Left renal cortex interstitium (tissue), 4 donors: ENCODE measurements around the gene GPALPP1. TPM values are rescaled to one million over a fixed set of nuclear protein-coding genes. Genes with fewer than 3 reads are reported as not detected.
"Not testable (repeated sequence)": the region's sequence is repeated elsewhere in the genome, so short reads cannot be mapped to it uniquely, and the experiment has no call there.

Experiments used
- DNase-seq, 4 donors: peaks; one replicate each; pipeline ENCODE4 v3.0.0-alpha.2; 2013; ENCODE audit warnings: low read depth in 4 of 4, low spot score in 2 of 4, missing footprints in 1 of 4
- polyA plus RNA-seq, 4 donors: library from polyadenylated mRNA; unstranded; fragments of 120-200 nt; gene quantifications; one replicate each; pipeline ENCODE4 v1.2.1, GENCODE V29; 2013; ENCODE audit not compliant: insufficient read length in 4 of 4

The GPALPP1 gene
- polyA plus RNA-seq, 4 donors: 53.6 to 63.7 (median 57.0) TPM

DNA sequence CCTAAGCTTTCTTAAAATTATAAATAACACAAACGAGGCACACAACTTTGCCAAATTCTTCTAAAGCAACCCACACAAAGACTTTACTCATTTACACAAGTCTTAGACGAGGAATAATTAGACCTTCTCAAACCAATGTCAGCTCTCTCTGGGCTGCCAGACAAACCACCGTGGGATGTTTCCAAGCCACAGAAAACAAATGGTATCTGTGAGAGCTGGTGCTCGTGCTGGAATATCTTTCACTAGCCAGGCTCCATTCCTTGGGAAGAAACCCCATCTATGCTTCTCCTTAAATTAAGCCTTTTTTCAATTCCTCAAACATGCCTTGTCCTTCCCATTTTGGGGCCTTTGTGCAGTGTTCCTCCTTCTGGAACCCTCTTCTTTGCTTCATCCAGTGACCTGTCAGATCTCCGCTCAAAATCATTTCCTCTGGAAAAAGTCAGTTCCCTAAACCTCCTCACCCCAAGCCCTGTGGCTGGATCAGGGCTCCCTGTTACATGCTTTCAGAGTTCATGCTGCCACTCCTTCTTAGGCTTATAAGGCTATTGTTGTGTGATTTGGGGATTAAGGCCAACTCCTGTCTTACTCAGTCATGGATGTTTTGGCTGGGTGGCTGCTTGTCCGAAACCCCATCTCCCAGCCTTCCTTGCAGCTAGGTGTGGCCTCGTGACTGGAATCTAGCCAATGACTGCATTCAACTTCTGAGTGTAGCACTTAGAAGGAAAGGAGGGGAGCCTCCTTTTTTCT is 66.7 kb downstream of the GPALPP1 start:
- no peak for DNase-seq

DNA sequence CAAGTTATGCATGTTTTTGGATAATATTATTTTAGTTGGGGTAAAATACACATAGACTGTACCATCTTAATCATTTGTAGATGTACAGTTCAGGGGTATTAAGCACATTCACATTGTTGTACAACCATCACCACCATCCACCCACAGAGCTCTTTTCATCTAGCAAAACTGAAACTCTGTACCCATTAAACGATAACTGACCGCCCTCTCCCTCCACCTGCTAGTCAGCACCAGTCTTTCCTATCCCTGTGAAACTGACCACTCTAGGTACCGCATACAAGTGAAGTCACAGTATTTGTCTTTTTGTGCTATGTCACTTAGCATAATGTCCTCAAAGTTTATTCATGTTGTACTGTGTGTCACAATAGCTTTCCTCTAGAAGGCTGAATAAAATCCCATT is 70.7 kb downstream of the GPALPP1 start:
- DNase-seq: no peak

- DNase-seq: no peak
Observed at GRCh38 chr13:45063261-45063860, 74.0 kb downstream of the GPALPP1 start.

DNA sequence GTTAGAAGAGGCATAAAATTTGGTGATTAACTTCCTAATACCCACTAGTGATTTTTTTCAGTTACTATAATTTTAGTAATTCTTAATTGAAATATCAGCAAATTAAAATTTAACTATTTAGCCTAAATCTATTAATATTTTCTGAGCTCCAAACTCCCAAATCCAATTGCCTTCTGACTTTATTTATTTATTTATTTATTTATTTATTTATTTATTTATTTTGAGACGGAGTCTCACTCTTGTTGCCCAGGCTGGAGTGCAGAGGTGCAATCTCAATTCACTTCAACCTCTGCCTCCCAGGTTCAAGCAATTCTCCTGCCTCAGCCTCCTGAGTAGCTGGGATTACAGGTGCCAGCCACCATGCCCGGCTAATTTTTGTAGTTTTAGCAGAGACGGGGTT is 74.6 kb downstream of the GPALPP1 start:
- not testable (repeated sequence) for DNase-seq

- DNase-seq: no peak
Observed at GRCh38 chr13:45064889-45065288, 75.6 kb downstream of the GPALPP1 start.

- DNase-seq: no peak
Observed at GRCh38 chr13:45068036-45069001, 79.0 kb downstream of the GPALPP1 start.

DNA sequence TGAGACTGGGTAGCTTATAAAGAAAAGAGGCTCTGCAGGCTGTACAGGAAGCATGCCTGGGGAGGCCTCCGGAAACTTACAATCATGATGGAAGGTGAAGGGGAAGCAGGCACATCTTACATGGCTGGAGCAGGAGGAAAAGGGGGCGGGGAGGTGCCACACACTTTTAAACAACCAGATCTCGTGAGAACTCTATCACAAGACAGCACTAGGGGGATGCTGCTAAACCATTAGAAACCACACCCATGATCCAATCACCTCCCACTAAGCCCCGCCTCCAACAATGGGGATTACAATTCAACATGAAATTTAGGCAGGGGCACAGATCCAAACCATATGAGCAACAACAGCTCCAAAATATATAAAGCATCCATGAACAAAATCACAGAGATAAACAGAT is 84.5 kb downstream of the GPALPP1 start:
- no peak for DNase-seq

DNA sequence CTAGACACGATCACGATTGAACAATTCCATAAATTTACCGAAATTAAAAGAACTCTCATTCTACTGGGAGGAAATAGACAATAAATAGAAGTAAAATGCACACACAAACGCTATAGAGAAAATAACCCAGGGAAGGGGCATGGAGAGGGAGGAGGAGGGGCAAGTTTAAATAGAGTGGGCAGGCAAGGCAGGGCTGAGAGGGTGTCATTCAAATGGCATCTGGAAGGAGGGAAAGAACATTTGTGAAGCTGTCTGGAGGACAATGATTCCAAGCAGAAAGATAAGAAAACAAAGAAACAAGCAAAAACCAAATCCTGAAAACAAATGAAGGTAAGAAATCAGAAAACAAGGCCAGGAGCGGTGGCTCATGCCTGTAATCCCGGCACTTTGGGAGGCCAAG is 85.4 kb downstream of the GPALPP1 start:
- DNase-seq: no peak

DNA sequence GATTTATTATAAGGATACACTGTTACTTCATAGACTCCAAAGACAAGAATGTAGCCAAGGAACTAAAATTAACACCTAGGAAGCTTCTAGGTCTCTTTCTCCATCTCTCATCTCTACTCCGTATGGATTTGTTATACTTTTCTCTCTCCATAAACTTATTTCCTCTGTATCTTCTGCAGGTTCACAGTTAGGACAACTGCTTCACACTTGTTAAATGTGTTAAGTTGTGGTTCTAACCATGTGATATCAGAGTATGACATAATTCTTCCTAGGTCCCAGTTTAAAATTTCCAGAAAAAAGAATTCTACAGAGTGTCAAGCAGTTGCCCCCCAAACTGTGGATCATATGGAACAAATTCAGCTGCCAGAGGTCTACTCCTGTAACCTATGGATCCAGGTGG is 88.7 kb downstream of the GPALPP1 start:
- no peak for DNase-seq

Other genes starting within 250 kb of the GPALPP1 start
- 10 to 100 TPM; 10.9 to 13.1 (median 12.5) TPM for gene NUFIP1, start 67 bp upstream of the GPALPP1 start, polyA plus RNA-seq
- gene GTF2F2, start 131.0 kb downstream of the GPALPP1 start, polyA plus RNA-seq: 10 to 100 TPM; 24.9 to 32.8 (median 28.3) TPM
- gene KCTD4, start 211.5 kb downstream of the GPALPP1 start, polyA plus RNA-seq: under 1 TPM; 0.35 to 0.79 (median 0.56) TPM